Endothelial cell (in vitro differentiated cells): ENCODE measurements around the gene STARD4. TPM values are rescaled to one million over a fixed set of nuclear protein-coding genes. Genes with fewer than 3 reads are reported as not detected.

Experiments
- DNase-seq: peaks from one replicate; pipeline ENCODE4 v3.0.0; 2021; ENCODE audit warnings: low spot score
- H3K27ac Mint-ChIP-seq: one replicate; pipeline ENCODE4 v1.8.0; 2021; ENCODE audit warnings: mixed read lengths, inconsistent platforms; ENCODE audit not compliant: unreplicated experiment
- H3K27me3 Mint-ChIP-seq: one replicate; pipeline ENCODE4 v1.8.0; 2021; ENCODE audit warnings: mild to moderate bottlenecking, moderate library complexity, mixed read lengths, inconsistent platforms; ENCODE audit not compliant: unreplicated experiment
- H3K36me3 Mint-ChIP-seq: one replicate; pipeline ENCODE4 v1.8.0; 2021; ENCODE audit warnings: mild to moderate bottlenecking, low read depth, mixed read lengths, inconsistent platforms; ENCODE audit not compliant: unreplicated experiment
- H3K4me1 Mint-ChIP-seq: one replicate; pipeline ENCODE4 v1.8.0; 2021; ENCODE audit warnings: mild to moderate bottlenecking, mixed read lengths, inconsistent platforms; ENCODE audit not compliant: unreplicated experiment
- H3K4me3 Mint-ChIP-seq: one replicate; pipeline ENCODE4 v1.8.0; 2021; ENCODE audit warnings: mild to moderate bottlenecking, mixed read lengths, inconsistent platforms; ENCODE audit not compliant: unreplicated experiment
- H3K9me3 Mint-ChIP-seq: one replicate; pipeline ENCODE4 v1.8.0; 2021; ENCODE audit warnings: mixed read lengths, inconsistent platforms; ENCODE audit not compliant: unreplicated experiment
- total RNA-seq: library from RNA; stranded (reverse); fragmentation: NEBNext Ultra II Directional; extraction: Animal tissue kit (Norgen Biotek cat#: 25700); gene quantifications from one replicate; pipeline ENCODE4 v1.2.1, GENCODE V29; 2021; ENCODE audit not compliant: unreplicated experiment
- TF ChIP-seq, protein P1 (sequence below): fragments of 200-600 bp; sonication (generic); IDR thresholded peaks from one replicate; pipeline ENCODE4 v1.5.0; 2021; ENCODE audit warnings: antibody characterized with exemption; ENCODE audit not compliant: unreplicated experiment

The STARD4 gene
- total RNA-seq, 1 donor from 2014 or later = 39.5 TPM

DNA sequence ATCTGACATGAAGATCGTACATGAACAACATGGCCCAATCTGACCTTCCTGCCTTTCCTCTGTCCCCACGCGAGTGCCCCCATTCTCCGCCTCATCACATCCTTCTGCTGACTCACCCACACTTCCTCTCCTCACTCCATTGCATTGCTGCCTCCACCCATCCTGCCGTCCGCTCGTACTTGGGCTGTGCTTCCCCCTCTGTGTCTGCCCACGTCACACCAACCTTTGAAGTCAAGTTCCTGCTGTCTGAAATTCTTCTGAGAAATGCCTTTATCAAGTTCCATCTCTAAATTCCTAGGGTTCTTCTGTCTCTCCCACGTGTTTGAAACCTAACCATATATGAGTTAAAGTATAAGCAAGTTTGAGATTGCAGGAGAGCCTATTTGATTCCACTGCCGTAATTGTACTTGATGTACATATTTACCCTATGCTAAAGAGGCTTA, 18.0 kb upstream of the STARD4 start:
- H3K9me3 Mint-ChIP-seq = no peaks in the 10 kb centered on the region
- peak; percentile 14 for DNase-seq
- peak overlapping the region; percentile 58 for H3K27ac Mint-ChIP-seq
- H3K36me3 Mint-ChIP-seq = no peaks in the 10 kb centered on the region
- peaks cover 8% of the 10 kb centered on the region for H3K4me1 Mint-ChIP-seq
- H3K4me3 Mint-ChIP-seq = no peak overlapping the region
- TF ChIP-seq, protein P1, sequence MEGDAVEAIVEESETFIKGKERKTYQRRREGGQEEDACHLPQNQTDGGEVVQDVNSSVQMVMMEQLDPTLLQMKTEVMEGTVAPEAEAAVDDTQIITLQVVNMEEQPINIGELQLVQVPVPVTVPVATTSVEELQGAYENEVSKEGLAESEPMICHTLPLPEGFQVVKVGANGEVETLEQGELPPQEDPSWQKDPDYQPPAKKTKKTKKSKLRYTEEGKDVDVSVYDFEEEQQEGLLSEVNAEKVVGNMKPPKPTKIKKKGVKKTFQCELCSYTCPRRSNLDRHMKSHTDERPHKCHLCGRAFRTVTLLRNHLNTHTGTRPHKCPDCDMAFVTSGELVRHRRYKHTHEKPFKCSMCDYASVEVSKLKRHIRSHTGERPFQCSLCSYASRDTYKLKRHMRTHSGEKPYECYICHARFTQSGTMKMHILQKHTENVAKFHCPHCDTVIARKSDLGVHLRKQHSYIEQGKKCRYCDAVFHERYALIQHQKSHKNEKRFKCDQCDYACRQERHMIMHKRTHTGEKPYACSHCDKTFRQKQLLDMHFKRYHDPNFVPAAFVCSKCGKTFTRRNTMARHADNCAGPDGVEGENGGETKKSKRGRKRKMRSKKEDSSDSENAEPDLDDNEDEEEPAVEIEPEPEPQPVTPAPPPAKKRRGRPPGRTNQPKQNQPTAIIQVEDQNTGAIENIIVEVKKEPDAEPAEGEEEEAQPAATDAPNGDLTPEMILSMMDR = no peak
- peaks cover 2% of the 10 kb centered on the region for H3K27me3 Mint-ChIP-seq

DNA sequence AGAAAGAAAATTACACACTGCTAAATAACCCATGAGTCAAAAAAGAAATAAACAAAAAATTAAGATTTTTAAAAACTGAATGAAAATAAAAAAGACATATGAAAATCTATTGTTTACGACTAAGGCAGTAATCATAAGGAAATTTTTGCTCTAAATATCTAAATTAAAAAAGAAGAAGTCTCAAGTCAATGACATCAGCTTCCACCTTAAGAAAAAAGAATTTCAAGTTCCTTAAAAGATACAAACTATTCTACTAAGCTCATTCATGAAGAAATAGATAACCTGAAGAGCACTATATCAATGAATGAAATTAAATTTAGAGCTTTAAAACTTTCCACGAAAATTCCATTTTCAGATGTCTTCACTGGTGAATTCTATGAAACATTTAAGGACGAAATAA, 15.7 kb upstream of the STARD4 start:
- no peak for DNase-seq

DNA sequence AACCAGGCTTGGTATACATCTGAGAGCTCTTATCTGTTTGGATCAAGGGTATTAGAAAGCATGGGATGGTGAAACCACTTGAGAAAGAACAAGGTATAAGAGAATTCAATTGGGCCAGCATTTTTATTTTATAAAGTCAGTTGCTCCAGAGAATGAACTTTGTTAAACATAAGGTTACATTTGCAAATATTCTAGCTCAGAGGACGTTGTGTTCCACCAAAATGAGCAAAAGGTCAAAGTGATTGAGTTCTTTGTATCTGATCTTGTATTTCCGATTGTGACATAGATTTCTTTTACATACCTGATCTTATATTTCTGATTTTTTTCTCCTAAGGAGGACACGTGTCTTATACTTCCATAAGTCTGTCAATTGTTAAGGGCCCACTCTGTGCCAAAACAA, 8.6 kb upstream of the STARD4 start:
- Mint-ChIP-seq H3K4me1 (no peaks in the 10 kb centered on the region), H3K4me3 (no peak overlapping the region), H3K27ac (no peak overlapping the region), H3K27me3 (no peaks in the 10 kb centered on the region), H3K9me3 (no peaks in the 10 kb centered on the region), H3K36me3 (no peaks in the 10 kb centered on the region)
- no peak for DNase-seq
- TF ChIP-seq, protein P1 = no peak

More for the DNA sequence above, 15.7 kb upstream of the STARD4 start:
- no peak overlapping the region for H3K4me3 Mint-ChIP-seq
- no peak overlapping the region for H3K27ac Mint-ChIP-seq
- peaks cover 8% of the 10 kb centered on the region for H3K4me1 Mint-ChIP-seq
- no peaks in the 10 kb centered on the region for H3K36me3 Mint-ChIP-seq
- H3K9me3 Mint-ChIP-seq = no peaks in the 10 kb centered on the region
- TF ChIP-seq, protein P1 = no peak
- H3K27me3 Mint-ChIP-seq = no peaks in the 10 kb centered on the region

DNA sequence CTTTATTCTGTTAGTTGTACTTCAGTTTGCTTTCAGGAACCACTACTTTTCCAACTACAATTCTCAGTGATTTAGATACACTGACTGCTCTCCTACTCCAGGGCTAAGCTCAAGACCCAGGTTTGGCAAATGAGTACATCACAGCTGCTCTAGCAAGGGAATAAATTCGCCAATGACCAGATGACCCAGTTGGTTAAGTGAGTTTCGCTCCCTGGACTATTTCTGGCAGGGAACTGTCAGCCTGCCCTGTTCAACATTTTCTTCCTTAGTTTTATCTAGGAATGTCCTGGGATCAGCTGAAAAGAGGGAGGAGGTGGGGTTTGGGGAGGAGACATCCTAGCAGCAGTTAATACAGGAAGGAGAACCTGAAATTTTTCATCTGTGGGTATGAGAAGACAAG, 6.4 kb upstream of the STARD4 start:
- no peak for DNase-seq
- no peaks in the 10 kb centered on the region for H3K9me3 Mint-ChIP-seq
- H3K36me3 Mint-ChIP-seq = no peaks in the 10 kb centered on the region
- H3K27me3 Mint-ChIP-seq = no peaks in the 10 kb centered on the region
- TF ChIP-seq, protein P1 = no peak
- no peak overlapping the region for H3K27ac Mint-ChIP-seq
- peaks cover 5% of the 10 kb centered on the region for H3K4me1 Mint-ChIP-seq
- no peak overlapping the region for H3K4me3 Mint-ChIP-seq

DNA sequence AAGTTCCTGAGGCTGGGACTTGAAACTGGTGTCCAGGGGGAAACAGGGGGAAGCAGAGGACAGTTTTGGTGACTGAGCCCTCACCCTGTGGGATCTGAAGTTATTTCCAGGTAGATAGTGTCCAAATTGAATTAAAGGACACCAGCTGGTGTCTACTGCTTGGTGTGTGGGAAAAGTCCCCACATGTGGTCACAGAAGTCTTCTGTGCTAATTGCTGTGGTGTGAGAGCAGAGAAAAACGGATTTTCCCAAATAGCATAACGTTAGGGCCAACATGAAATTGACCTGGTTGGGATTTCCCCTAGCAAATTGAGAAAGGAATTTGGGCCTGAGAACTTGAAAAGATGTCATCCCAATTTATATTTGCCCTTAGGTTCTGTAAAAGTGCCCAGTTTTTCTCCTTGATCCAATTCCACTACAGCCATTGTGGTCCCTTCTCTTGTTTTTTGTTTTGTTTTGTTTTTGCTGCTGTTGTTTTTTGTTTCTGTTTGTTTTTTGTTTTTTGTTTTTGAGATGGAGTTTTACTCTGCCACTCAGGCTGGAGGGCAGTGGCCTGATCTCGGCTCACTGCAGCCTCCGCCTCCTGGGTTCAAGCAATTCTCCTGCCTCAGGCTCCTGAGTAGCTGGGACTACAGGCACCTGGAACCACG, 5.6 kb upstream of the STARD4 start:
- peaks cover 1% of the 10 kb centered on the region for H3K27me3 Mint-ChIP-seq
- no peaks in the 10 kb centered on the region for H3K36me3 Mint-ChIP-seq
- no peaks in the 10 kb centered on the region for H3K9me3 Mint-ChIP-seq
- DNase-seq = no peak
- TF ChIP-seq, protein P1 = no peak
- no peak overlapping the region for H3K27ac Mint-ChIP-seq
- no peak overlapping the region for H3K4me3 Mint-ChIP-seq
- H3K4me1 Mint-ChIP-seq = peaks cover 10% of the 10 kb centered on the region
